ENCODE results near the gene OTC.

- TF ChIP-seq, protein P1, sequence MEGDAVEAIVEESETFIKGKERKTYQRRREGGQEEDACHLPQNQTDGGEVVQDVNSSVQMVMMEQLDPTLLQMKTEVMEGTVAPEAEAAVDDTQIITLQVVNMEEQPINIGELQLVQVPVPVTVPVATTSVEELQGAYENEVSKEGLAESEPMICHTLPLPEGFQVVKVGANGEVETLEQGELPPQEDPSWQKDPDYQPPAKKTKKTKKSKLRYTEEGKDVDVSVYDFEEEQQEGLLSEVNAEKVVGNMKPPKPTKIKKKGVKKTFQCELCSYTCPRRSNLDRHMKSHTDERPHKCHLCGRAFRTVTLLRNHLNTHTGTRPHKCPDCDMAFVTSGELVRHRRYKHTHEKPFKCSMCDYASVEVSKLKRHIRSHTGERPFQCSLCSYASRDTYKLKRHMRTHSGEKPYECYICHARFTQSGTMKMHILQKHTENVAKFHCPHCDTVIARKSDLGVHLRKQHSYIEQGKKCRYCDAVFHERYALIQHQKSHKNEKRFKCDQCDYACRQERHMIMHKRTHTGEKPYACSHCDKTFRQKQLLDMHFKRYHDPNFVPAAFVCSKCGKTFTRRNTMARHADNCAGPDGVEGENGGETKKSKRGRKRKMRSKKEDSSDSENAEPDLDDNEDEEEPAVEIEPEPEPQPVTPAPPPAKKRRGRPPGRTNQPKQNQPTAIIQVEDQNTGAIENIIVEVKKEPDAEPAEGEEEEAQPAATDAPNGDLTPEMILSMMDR (IDR thresholded peaks at IDR 0.05) = no peak
- TF ChIP-seq POLR2A (IDR thresholded peaks at IDR 0.05) = no peak
These were observed 113.3 kb downstream of the OTC start for GRCh38 chrX:38465686-38466085.

Measured in heart left ventricle (tissue), 13 donors.